ENCODE results near the gene TRPM2.
"Not testable (repeated sequence)": the region's sequence is repeated elsewhere in the genome, so short reads cannot be mapped to it uniquely, and the experiment has no call there.

TRPM2 gene

GRCh38 chr21:44357064-44357837, 3.8 kb downstream of the TRPM2 start:
- Histone ChIP-seq H3K4me2 (ENCODE audit: low read length) (no peak overlapping the region), H3K14ac (ENCODE audit: low read length) (no peak overlapping the region), H3K27me3 (ENCODE audit: insufficient read depth, low read length) (no peaks in the 10 kb centered on the region), H2BK120ac (ENCODE audit: insufficient read depth, low read length, poor library complexity) (no peak overlapping the region), H3K27ac (ENCODE audit: low read depth, low read length) (no peak overlapping the region), H4K8ac (ENCODE audit: low read depth, low read length) (no peak overlapping the region), H3K4me3 (ENCODE audit: low read depth, low read length) (no peak overlapping the region), H3K4ac (ENCODE audit: low read depth, low read length) (no peak overlapping the region), H4K12ac (ENCODE audit: low read depth, low read length) (no peak overlapping the region), H4K91ac (ENCODE audit: low read depth, low read length) (no peak overlapping the region), H3K18ac (ENCODE audit: low read length) (no peak overlapping the region), H3K9me3 (ENCODE audit: insufficient read depth, low read depth, low read length) (no peaks in the 10 kb centered on the region), H2AK5ac (ENCODE audit: low read length) (no peak overlapping the region), H3K79me2 (ENCODE audit: control insufficient read depth, insufficient read depth, low read length, poor library complexity) (no peaks in the 10 kb centered on the region), H3K23ac (ENCODE audit: low read length) (no peak overlapping the region), H2BK12ac (ENCODE audit: low read length) (no peak overlapping the region), H2BK5ac (ENCODE audit: low read depth, low read length, poor library complexity) (no peak overlapping the region), H3K36me3 (ENCODE audit: control insufficient read depth in 1 of 2, insufficient read depth in 2 of 2, low read length in 2 of 2) (no peaks in the 10 kb centered on the region), H2AFZ (ENCODE audit: insufficient read depth, low read length, poor library complexity) (no peak overlapping the region), H3K9ac (ENCODE audit: low read length) (no peak overlapping the region), H3K79me1 (ENCODE audit: low read length) (no peaks in the 10 kb centered on the region), H3K4me1 (ENCODE audit: control insufficient read depth in 1 of 2, insufficient read depth in 2 of 2, low read length in 2 of 2) (no peaks in the 10 kb centered on the region)
- no CpG with 5 or more reads among the region's 21 CpGs for WGBS (ENCODE audit: extremely low coverage, insufficient coverage, insufficient read length)
- DNase-seq: no peak

DNA sequence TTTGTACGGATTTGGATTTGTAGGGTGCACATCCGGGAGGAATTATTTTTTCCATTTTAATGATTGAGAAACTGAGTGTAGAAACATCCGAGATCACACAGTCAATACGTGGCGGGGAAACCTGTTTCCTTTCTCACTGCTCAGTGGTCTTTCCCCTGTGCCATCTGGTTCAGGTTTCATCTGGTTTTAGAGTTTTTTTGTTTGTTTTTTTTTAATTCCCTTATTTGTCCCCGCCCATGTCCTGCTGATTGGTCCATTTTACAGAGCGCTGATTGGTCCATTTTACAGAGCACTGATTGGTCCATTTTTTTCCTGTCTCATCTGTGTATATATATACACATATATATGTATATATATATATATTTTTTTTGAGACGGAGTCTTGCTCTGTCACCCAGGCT, 6.0 kb downstream of the TRPM2 start:
- Histone ChIP-seq H4K91ac (ENCODE audit: low read depth, low read length) (no peak overlapping the region), H3K9me3 (ENCODE audit: insufficient read depth, low read depth, low read length) (peaks cover 5% of the 10 kb centered on the region), H3K27me3 (ENCODE audit: insufficient read depth, low read length) (no peaks in the 10 kb centered on the region), H4K12ac (ENCODE audit: low read depth, low read length) (no peak overlapping the region), H3K18ac (ENCODE audit: low read length) (no peak overlapping the region), H3K4me1 (ENCODE audit: control insufficient read depth in 1 of 2, insufficient read depth in 2 of 2, low read length in 2 of 2) (no peaks in the 10 kb centered on the region), H2BK12ac (ENCODE audit: low read length) (no peak overlapping the region), H2BK120ac (ENCODE audit: insufficient read depth, low read length, poor library complexity) (no peak overlapping the region), H3K14ac (ENCODE audit: low read length) (no peak overlapping the region), H3K27ac (ENCODE audit: low read depth, low read length) (no peak overlapping the region), H2BK5ac (ENCODE audit: low read depth, low read length, poor library complexity) (no peak overlapping the region), H3K23ac (ENCODE audit: low read length) (no peak overlapping the region), H2AFZ (ENCODE audit: insufficient read depth, low read length, poor library complexity) (no peak overlapping the region), H3K4me2 (ENCODE audit: low read length) (no peak overlapping the region), H4K8ac (ENCODE audit: low read depth, low read length) (no peak overlapping the region), H3K79me1 (ENCODE audit: low read length) (no peaks in the 10 kb centered on the region), H3K79me2 (ENCODE audit: control insufficient read depth, insufficient read depth, low read length, poor library complexity) (no peaks in the 10 kb centered on the region), H3K4ac (ENCODE audit: low read depth, low read length) (no peak overlapping the region), H3K9ac (ENCODE audit: low read length) (no peak overlapping the region), H2AK5ac (ENCODE audit: low read length) (no peak overlapping the region), H3K4me3 (ENCODE audit: low read depth, low read length) (no peak overlapping the region), H3K36me3 (ENCODE audit: control insufficient read depth in 1 of 2, insufficient read depth in 2 of 2, low read length in 2 of 2) (no peaks in the 10 kb centered on the region)
- WGBS (ENCODE audit: extremely low coverage, insufficient coverage, insufficient read length): no CpG with 5 or more reads among the region's 8 CpGs
- no peak for DNase-seq

- Histone ChIP-seq H2AFZ (ENCODE audit: insufficient read depth, low read length, poor library complexity) (no peak overlapping the region), H3K36me3 (ENCODE audit: control insufficient read depth in 1 of 2, insufficient read depth in 2 of 2, low read length in 2 of 2) (no peaks in the 10 kb centered on the region), H3K4ac (ENCODE audit: low read depth, low read length) (no peak overlapping the region), H3K9me3 (ENCODE audit: insufficient read depth, low read depth, low read length) (peaks cover 5% of the 10 kb centered on the region), H3K23ac (ENCODE audit: low read length) (no peak overlapping the region), H3K27me3 (ENCODE audit: insufficient read depth, low read length) (no peaks in the 10 kb centered on the region), H2BK12ac (ENCODE audit: low read length) (no peak overlapping the region), H2AK5ac (ENCODE audit: low read length) (no peak overlapping the region), H3K4me3 (ENCODE audit: low read depth, low read length) (no peak overlapping the region), H3K14ac (ENCODE audit: low read length) (no peak overlapping the region), H3K79me2 (ENCODE audit: control insufficient read depth, insufficient read depth, low read length, poor library complexity) (no peaks in the 10 kb centered on the region), H3K79me1 (ENCODE audit: low read length) (no peaks in the 10 kb centered on the region), H3K9ac (ENCODE audit: low read length) (no peak overlapping the region), H3K18ac (ENCODE audit: low read length) (no peak overlapping the region), H2BK5ac (ENCODE audit: low read depth, low read length, poor library complexity) (no peak overlapping the region), H2BK120ac (ENCODE audit: insufficient read depth, low read length, poor library complexity) (no peak overlapping the region), H4K91ac (ENCODE audit: low read depth, low read length) (no peak overlapping the region), H3K4me1 (ENCODE audit: control insufficient read depth in 1 of 2, insufficient read depth in 2 of 2, low read length in 2 of 2) (no peaks in the 10 kb centered on the region), H3K4me2 (ENCODE audit: low read length) (no peak overlapping the region), H4K12ac (ENCODE audit: low read depth, low read length) (no peak overlapping the region), H3K27ac (ENCODE audit: low read depth, low read length) (no peak overlapping the region), H4K8ac (ENCODE audit: low read depth, low read length) (no peak overlapping the region)
- no CpG with 5 or more reads among the region's 8 CpGs for WGBS (ENCODE audit: extremely low coverage, insufficient coverage, insufficient read length)
- no peak for DNase-seq
Measured at GRCh38 chr21:44360159-44360558, 6.7 kb downstream of the TRPM2 start.

- not testable (repeated sequence) for H3K27ac ChIP-seq (ENCODE audit: low read depth, low read length); H3K9ac ChIP-seq (ENCODE audit: low read length)
- WGBS (ENCODE audit: extremely low coverage, insufficient coverage, insufficient read length): no CpG with 5 or more reads among the region's 5 CpGs
Measured at GRCh38 chr21:44361903-44362302, 8.5 kb downstream of the TRPM2 start.

More at GRCh38 chr21:44361903-44362302, 8.5 kb downstream of the TRPM2 start:
- not testable (repeated sequence) for H2AFZ ChIP-seq (ENCODE audit: insufficient read depth, low read length, poor library complexity); DNase-seq; H3K4ac ChIP-seq (ENCODE audit: low read depth, low read length); H3K18ac ChIP-seq (ENCODE audit: low read length); H3K79me2 ChIP-seq (ENCODE audit: control insufficient read depth, insufficient read depth, low read length, poor library complexity); H2AK5ac ChIP-seq (ENCODE audit: low read length); H2BK5ac ChIP-seq (ENCODE audit: low read depth, low read length, poor library complexity); H2BK12ac ChIP-seq (ENCODE audit: low read length); H3K27me3 ChIP-seq (ENCODE audit: insufficient read depth, low read length); H3K23ac ChIP-seq (ENCODE audit: low read length); H3K79me1 ChIP-seq (ENCODE audit: low read length); H3K4me1 ChIP-seq (ENCODE audit: control insufficient read depth in 1 of 2, insufficient read depth in 2 of 2, low read length in 2 of 2); H3K4me3 ChIP-seq (ENCODE audit: low read depth, low read length); H3K4me2 ChIP-seq (ENCODE audit: low read length); H3K9me3 ChIP-seq (ENCODE audit: insufficient read depth, low read depth, low read length); H3K36me3 ChIP-seq (ENCODE audit: control insufficient read depth in 1 of 2, insufficient read depth in 2 of 2, low read length in 2 of 2); H2BK120ac ChIP-seq (ENCODE audit: insufficient read depth, low read length, poor library complexity); H3K14ac ChIP-seq (ENCODE audit: low read length); H4K12ac ChIP-seq (ENCODE audit: low read depth, low read length); H4K8ac ChIP-seq (ENCODE audit: low read depth, low read length); H4K91ac ChIP-seq (ENCODE audit: low read depth, low read length)
